NCI-H1048 (cell line): ENCODE data around the gene TBC1D22A.

ENCODE experiments used
- DNase-seq: peaks from one replicate; lab custom pipeline; 2025; lab: John Stamatoyannopoulos, UW

TBC1D22A gene

DNA sequence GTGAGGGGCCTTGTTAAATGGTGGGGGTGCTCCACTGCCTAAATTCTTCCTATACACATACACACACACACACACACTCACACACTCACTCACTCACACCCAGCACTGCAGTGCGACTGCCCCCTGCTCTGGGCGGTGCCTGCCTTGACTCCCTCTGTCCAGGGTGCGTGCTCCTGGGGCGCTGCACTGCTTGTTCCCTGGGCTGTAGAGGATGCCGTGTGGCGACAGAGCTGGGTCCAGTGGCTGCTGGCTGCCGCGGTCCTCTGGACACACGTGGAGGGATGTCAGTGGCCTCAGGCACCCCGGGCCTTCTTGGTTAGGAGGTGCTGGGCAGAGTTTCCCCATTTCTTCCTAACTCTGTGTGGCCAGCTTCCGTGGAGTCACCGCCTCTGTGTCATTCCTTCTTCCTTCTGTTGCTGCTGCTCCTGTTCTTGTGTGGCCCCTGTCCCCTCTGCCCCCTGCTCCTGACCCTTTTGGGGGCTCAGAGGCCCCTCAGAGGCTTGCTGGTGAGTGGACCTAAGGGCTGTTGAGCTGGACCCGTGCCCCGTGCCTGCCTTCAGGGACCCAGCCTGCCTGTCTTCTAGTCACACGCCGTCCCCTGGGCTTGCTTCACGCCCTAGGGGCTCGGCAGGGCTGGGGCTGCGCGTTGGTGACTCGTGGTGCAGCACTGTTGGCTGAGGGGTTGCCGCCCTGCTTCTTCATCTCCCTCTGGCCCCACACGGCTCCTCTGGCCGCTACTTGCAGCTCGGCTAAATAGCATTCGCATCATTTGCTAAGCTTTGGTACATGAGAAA, 147.0 kb downstream of the TBC1D22A start:
- no peak for DNase-seq

DNA sequence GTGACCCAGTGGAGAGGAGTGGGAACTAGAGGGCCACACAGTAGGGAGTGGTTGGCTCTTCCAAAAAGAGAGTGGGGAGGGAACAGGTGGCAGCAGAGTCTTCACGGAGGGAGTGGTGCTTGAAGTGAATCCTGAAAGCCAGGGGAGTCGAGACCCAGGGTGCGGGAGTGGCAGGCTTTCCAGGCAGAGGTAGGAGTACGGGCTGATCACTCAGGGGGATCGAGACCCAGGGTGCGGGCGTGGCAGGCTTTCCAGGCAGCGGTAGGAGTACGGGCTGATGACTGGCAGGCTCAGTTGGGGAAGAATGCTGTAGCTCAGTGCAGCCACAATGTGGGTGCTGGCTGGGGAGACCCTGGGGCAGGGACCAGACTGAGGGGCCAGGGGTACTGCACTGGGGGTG, 148.2 kb downstream of the TBC1D22A start:
- no peak for DNase-seq

DNA sequence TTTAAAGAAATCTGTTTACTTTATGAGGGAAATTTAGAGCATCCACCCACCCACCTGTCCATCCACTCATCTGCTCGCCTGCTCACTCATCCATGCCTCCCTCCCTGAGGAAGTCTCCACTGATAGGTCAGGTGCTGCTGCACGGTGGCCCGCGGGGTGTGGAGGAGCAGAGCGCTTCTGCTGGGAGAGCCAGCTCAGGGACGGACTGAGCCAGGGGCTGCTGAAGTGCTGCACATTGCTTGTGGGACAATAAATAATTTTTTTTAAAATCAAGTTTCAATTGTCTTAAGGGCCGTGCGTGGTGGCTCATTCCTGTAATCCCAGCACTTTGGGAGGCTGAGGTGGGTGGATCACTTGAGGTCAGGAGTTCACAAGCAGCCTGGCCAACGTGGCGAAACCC, 148.9 kb downstream of the TBC1D22A start:
- DNase-seq: no peak

DNA sequence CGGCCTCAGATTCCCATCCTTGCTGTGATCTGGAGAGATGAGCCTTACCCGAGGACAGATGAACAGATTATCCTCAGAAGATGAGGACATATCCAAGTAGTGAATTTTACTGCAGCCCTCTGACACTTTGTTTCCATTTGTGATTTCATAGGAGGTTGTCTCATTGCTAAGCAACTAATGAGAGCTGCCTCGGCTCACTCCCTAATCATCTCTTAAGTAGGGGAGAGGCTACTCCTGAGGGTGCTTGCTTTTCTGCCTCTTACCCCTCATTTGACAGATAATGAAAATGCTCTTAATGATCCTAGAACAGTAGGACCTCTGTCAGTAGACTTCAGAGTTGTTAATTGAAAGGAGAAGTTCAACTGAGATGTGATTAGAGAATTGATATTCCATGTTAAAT, 150.9 kb downstream of the TBC1D22A start:
- DNase-seq: no peak

DNA sequence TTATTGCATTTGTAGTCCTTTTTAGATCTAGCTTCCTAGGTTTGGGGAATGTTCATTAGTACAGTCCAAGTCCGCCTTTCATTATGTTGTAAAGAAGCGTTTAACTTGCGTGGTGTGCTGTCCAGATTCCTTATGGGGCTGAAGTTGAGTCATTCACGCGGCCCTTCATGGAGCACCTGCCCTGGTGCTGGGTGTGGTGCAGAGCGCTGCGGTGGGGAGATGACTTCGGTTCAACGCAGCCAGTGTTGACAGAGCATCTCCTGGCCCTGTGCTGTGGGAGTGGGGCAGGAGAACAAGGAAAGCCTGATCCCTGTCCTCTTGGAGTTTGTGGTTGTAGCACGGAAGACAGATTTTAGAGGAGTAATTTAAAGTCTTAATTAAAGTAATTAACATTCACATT, 152.0 kb downstream of the TBC1D22A start:
- DNase-seq: no peak

DNA sequence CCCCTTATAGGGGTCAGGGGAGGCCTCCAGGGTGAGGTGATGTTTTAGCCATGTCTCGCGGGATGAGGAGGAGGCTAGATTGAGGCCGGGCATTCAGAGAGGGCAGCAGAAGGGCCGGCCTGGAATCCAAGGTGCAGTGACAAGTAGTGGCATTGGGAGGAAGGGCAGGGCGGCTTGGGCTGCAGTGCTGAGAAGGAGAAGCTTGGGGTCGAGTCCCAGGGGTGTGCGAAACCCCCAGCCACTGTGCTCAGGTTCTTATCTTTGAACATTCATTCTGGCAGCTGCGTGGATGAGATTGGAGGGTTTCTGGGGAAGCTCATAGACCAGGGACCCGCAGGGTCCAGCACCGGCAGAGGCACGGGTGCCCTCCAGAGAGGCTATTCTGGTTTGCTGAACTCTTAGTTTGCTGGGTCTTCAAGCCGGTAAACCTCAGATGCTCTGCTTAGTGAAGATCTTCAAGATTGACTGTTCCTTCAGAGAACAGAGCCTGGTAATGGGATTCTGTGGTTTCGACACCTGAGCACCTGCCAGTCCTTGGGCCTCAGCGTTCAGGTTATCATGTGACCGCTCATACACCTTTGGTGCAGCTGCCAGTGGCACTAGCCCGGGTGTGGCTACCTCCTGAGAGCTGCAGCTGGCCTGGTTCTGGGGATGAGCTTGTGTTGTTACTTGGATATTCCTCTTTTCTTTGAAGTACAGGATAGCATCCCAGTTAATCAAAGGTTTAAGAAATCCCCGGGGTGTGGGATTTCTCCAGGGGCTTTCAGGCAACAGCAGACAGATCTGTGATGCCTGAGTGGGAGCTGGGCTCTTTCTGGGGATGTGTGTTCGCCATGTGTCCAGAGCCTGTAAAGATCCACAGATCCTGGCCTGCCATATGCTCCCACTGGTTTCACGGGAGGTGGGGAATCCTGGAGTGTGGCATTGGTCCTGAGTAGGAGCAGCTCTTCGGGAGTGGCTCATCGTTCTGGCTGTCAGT, 152.8 kb downstream of the TBC1D22A start:
- DNase-seq: no peak

DNA sequence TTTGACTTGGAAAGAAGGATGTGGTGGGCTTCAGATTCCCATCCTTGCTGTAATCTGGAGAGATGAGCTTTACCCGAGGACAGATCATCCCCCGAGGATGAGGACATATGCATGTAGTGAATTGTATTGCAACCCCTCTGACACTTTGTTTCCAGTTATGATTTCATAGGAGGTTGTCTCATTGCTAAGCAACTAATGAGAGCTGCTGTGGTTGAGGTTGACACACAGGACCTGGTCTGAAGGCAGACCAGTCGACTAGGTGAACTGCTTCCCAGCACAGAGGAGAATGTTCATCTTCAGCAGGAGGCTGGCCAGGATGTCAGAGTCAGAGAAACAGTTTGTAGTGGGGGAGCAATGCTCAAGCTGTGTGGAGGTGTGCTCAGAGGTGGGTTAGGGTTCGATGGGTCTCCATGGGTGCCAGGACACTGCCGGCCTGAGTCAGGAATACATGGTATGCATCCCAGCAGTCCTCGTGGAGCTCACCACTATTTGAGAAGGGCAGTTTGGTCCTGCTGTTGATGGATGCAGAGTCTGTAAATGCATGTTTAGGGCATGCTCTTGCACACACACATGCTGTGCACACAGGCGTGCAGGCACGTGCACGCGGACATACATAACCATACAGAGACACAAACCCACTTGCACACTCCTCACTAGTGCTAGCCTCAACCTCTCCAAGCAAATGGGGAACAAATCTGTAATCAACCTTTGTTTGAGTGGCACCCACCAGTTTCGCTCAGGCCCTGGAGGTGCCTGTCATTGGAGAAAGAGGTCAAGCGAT, 153.7 kb downstream of the TBC1D22A start:
- DNase-seq: no peak

DNA sequence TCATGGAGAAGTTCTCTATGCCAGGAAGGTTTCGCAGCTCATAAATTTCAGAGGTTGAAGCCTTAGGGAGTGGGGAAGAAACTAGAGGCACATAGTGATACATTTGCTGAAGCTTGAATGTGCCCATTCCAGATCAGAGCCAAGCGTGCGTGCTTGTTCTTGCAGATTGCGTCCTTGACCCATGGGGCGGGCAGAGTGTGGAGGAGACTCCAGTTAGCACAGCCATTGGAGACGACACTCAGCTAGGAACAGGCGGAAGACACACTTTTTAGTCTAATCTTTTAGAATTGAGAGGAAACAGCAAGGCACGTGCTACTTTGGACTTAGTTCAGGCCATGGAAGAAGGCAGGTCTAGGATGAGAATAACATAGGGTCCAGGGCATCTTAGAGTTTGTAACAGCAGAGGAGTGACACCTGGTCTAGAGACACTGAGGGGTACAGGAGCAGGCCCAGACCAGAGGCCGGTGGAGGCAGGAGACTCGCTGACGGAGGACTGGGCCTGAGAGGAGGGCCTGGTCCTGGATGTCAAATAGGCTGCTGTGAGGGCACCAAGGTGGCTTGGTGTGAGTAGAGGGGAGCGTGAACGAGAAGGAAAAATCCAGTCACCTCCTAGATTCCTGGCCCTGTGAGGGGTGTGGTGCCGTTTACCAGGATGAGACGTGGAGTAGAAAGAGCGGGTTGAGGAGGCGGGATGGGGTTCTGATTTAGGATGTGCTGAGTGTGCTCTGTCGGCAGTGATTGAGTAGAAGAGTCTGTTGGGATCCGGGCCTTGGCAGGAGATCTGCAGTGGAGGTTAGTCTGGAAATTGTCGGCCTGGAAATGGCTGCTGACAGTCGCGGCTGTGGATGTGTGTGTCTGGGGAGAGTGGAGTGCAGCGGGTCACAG, 154.7 kb downstream of the TBC1D22A start:
- no peak for DNase-seq

DNA sequence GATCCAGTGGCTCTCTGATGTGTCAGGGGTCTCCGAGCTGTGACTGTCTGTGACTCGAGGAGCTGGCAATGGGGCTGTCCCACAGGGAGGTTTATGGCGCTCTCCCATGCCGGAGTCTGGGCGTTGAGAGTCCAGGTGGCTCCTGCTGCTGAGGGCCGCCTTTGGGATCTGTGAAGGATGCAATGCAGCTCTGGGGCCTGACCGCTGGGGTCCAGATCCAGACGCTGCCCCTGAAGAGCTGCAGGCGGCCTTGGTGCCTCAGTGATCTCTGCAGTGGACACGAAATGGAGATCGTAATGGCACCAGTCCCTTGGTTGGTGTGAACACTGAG, 155.3 kb downstream of the TBC1D22A start:
- no peak for DNase-seq

DNA sequence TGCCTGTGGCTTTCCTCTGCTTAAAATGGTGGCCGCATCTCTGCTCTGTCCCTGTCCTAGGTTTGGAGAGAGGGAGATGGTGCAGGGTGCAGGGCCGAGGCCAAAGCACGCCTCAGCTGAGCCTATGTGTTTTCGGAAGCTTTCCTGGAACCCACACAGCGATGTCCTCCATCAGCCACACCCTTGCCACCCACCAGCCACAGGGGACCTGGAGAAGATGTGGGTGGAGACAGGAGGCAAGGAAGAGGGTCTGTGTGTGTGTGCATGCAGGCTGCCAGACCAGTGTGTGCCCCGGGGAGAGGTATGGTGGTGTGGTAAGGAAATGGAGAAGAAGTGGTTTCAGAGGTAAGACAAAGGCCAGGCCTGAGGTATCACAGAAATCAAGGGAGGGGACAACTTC, 155.7 kb downstream of the TBC1D22A start:
- no peak for DNase-seq

DNA sequence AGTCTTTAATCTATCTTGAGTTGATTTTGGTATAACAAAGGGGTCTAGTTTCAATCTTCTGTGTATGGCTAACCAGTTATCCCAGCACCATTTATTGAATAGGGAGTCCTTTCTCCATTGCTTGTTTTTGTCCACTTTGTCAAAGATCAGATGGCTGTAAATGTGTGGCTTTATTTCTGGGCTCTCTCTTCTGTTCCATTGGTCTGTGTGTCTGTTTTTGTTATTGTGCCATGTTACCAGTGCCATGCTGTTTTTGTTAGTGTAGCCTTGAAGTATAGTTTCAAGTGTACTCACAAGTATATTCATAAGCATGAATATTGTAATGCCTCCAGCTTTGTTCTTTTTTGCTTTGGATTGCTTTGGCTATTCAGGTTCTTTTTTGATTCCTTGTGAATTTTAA, 159.6 kb downstream of the TBC1D22A start:
- DNase-seq: no peak

DNA sequence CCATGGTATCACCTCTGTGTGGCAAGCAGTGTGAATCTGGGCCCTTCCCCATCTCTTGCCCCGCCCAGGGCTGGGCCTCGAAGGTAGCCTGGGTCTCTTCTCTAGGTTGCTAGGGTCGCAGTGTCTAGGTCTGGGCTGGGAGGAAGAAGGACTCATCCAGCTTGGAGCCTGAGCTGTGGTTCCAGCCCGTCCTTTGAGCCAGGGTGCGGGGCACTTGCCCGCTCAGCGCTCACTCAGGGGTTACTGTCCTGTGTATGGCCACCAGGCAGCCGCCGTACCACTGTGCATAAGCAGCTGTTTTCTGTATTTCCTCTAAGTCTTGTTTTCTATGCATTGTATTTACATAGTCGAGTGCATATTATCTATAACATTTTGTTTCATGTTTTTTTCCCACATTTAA, 160.9 kb downstream of the TBC1D22A start:
- no peak for DNase-seq

DNA sequence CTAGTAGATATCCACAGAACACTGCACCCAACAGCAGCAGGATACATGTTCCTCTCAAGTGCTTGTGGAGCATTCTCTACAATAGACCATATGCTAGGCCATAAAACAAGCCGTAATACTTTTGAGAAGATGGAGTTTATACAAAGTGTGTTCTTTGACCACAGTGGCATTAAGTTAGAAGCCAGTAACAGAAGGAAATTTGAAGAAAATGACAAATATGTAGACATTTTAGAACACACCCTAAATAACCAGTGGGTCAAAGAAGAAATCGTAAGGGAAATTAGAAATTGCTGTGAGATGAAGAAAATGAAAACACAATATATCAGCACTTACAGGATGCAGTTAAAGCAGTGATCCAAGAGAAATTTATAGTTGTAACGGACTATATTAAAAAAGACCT, 163.4 kb downstream of the TBC1D22A start:
- DNase-seq: no peak

DNA sequence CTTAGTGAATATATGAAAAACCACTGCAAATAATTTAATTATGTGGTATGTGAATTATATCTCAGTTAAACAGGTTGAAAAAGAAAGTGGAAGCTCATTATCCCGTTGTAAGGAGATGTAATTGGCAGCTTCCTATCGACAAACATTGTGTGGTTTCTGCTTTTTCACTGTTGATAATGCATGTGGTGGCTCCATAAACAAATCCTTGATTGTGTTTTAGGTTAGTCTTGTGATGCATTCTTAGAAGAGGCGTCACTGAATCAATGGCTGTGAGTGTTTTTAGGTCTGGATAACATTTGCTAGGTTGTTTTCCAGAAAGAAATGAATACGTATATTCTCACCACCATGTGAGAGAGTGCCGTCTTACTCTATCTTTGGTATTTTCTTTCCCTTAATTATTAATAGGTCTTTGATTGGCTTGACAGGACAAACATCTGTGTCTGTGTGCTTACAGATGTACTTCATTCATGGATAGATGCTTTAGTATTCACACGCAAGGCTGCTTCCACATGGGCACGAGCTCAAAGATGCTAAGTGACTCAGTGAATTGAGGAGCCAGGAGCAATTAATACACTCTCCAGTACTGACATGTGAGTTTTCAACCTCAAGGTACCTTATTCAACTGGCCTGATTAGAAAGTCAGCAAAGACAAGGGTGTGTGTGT, 166.7 kb downstream of the TBC1D22A start:
- no peak for DNase-seq

DNA sequence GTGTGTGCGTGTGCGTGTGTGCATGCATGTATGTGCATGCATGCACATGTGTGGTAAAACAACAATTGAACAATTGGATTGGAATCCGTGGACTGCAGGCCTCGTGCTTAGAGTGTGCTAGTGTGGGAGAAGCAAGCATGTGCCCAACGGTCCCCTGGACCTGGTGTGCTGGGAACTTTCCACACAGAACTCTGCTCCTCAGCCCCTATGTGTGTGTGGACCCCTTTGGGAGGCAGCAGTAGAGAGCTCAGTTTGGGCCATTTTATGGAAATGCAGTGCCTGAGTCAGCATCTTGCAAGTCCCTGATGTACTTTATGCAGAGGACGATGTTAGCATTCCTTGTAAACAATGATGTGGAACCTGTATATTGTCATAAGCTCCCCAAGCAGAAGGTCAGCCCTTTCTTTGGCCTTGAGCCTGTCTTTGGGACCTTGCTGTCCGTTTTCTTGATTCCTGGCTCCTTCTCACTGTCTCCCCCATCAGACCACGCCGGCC, 167.3 kb downstream of the TBC1D22A start:
- DNase-seq: no peak

DNA sequence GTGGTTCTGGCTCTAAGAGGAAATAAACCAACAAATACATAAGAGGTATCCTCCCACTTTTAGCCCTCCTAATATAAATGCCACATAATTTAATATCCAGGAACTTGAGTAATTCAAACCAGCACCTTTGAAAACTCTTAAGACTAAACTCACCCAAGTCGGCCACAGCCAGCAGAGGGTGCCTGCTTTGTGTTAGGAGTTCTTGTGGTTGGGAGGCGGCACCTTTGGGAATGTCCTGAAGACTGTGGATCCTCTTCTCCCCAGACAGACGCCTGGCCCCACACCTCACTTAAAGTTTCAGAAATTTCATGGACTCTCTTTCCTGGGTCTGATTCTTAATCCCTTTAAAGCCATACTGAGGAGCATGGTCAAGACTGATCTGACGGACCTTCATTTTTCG, 169.0 kb downstream of the TBC1D22A start:
- no peak for DNase-seq

DNA sequence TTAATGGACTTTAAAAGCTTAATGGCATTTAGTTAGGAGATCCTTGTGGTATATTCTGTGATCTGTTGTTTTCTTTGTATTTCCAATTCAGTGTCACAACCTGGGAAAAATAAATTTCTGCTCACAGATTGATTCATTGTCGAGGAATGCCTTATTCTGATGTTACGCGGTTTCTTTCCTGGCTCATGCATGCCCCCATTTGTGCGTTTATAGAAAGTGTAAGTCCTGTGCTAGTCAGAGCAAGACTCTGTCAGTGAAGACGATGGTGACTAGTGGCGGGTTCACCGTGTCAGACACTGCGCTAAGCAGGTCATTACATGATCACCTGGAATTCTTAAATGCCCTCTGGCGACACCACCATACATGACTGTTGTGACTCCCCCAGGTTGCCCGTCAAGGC, 169.4 kb downstream of the TBC1D22A start:
- no peak for DNase-seq

DNA sequence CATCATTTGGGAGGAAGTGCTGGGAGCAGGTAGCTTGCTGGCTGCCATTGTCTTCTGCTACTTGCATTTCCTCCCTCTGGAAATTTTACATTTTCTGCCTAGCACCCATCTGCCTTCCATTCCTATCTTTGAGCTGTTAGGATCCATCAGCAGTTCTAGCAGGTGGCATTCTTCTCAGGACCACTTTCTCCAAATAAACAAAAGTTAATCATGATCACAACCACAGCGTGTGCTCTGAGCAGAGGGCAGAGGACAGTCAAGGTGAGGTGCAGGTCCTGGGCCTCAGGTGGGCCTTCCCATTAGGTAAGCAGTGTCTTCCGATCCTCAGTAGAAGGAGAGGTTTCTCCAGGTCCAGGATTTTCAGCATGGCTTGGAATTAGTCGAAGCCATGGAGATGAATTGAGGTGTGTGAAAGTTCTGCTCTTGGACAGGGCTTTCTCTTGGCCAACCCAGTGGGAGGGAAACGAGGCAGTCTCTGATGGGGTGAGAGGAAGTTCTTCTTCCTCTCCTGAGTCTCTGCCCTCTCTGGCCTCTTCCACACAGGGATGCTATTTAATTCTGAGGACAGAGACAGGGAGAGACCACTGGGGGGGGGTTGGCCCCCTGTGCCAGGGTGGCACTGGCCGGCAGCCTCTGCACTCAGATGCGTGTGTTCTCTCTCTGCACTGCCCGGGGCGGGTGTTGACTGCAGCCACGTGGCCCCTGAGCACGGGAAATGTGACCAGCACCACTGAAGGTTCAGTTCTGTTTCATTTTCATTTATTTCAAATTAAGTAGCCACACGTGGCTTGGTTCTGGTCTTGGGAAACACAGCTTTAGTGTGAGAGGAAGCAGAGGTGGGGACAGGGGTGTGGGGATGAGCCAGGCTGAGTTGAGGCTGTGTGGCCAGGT, 170.8 kb downstream of the TBC1D22A start:
- DNase-seq: no peak

DNA sequence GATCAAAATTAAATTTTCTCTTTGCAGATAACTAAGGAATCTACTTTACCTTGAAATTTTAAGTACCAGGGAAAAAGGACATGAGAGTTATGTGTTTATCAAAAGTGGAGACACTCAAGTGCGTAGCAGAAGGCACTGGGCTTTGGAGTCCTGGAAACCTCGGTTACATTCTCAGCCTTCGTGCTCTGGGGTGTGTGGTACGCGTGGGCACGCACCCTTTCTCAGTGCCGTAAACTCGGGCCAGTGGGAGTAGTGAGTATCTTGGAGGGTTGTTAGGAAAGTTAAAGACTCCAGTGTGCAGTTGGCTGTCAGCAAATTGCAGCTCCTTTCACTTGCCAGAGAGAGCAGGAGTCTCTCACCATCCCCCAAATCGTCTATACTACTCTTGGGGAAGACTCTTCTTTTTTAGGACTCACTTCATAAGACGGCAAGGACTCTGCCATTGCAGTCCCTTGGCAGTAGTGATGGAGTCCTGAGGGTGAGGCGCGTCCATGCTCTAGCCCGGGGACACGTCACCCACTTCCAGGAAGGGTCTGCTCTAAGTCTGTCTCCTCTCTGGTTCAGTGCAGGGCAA, 171.8 kb downstream of the TBC1D22A start:
- DNase-seq: no peak
